NCI-H1092 treated with DMSO at 0.1 percent for 48 hours (cell line): ENCODE measurements around the gene TMEM176A.

Experiments
- DNase-seq: peaks from one replicate; lab custom pipeline; 2025; lab: John Stamatoyannopoulos, UW

TMEM176A gene

DNA sequence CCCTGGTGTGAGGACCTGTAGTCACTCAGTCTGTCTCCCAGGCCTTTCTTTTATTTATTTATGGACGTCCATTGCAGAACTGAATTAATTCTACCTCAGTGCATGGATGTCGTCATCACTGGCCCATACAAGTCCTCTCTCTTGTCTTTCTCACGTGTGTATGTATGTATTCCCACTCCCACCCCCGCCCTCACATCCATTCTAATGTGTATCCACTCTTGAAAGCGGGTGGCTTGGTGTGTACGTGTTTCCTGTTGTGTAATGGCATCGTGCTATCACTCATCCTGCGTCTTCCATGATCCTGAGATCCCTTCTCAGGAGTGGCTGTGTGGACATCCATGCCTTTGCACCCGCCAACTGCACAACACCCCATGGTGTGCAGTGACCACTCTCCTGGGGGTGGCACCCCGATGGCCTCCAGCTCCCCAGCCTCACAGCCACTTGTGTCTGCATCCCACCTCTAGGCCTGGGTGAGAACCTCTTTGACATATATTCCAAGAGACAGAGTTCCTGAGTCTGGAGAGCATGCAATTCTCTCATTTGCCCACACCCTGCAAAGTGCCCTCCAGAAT, 48.7 kb downstream of the TMEM176A start:
- no peak for DNase-seq

GRCh38 chr7:150850273-150850672, 49.7 kb downstream of the TMEM176A start:
- DNase-seq = no peak

DNA sequence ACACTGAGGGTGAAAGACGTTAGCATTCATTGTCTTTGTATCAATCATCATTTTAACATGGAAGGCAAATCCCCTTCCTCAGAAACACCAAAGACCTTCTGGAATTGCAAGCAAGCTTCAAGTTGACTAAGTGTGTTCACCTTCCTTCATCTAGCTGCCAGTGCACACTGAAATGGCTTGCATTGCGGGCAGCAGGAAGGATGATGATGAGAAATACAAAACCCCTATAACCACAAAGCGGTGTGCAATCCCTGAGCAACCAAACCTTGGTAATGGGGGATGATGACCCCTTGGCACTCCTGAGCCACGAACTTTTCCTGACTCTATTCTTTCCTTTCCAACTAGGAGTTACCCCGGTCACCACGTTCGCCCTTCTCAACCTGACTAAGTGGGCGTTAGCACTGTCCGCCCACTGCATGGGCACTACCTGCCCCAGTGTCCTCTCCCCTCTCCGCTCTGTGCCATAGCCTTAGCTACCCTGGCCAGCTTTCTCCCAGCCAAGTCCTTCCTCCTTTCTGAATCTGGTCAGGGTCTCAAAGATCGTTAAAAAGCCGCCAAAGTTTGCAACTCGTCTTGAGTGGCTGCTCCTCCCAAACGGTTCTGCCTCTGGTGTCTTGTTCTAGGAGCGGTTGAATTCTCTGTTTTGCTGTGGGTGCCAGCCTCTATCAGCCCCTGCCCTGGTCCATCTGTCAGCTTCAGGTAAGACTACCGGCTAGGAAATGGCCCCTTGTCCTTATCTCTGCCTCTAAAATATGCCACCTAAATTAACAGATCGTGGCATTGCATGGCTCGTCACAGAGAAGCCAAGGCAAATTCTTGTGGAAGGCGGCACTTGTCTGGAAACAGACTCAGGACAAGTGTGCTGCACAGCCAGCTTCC, 51.2 kb downstream of the TMEM176A start:
- DNase-seq = no peak

DNA sequence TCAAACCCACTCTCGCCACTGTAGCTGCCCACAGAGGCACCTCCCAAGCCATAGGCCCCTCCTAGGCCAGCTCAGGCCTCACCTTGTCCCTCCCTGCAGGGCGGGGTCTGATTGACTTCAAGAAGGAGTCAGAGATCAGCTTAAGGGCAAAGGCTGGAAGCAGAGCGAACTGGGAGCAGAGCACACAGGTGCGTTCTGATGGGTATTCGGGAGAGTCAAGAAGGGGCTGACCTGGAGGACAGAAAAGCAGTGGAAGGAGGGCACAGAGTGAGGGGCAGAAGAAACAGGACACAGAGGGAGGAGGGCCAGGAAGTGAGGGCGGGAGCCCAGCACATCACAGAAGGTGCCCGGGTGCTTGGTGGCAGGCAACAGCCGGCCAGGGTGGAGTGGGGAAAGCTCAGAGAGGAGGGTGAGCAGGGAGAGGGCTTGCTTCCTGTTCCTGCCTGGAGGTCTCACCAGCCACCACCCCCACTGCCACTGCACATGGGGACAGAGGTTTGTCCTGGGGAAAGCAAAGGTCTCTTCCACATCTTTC, 51.9 kb downstream of the TMEM176A start, which contains the start of gene AOC1:
AOC1 (plus strand) TSS at position 147 of the 535 bp plus-strand sequence. CDS start 3,954 bp downstream, outside the sequence.
- DNase-seq = no peak

DNA sequence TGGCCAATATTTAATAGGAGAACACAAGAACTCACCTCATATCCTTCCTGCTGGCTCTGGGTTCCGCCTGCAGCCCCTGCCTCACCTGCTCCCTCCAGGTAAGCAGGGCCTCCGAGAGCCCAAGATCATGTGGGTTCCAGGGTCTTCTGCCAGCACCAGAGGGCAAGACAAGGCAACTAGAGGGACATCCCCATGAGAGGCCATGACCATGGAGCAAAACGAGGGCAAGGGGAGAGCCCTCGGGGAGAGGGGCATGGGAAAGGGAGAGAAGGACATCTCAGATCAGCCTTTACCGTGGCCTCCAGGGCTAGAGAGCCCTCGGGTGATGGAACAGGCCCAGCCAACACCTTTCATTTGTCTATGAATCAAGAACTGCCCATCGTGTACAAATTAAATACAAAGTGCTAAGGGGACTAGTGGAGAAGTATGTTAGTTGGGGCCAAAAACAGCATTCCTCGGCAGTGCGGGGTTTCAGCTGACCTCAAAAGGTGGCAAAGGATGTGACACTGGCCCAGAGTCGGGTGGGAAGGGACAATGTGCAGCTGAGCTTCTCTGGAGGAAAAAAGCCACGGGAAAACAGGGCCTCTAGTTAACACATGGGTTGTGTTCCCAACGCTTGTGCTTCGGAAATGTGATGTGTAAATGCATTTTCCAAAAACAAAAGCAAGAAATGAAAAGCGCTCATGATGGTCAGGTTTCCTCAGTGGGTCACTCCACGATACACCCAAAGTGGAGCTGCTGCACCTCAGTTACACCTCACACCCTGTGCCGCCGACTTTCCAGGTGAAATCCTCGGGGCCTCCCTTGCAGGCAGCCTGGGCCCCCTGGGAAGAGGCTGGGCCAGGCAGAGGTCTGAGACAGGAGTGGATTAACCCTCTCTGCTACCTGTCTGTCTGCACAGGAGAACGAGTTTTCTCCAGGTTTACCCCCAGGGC, 53.8 kb downstream of the TMEM176A start:
- DNase-seq = no peak
